ENCODE results near the gene PTPRD. TPM values are rescaled to one million over a fixed set of nuclear protein-coding genes. Genes with fewer than 3 reads are reported as not detected.

PTPRD gene
- total and polyA plus RNA-seq, 2 of the 4 experiments (the other 2 are of a cell fraction), result 0.07 to 0.18 TPM

DNA sequence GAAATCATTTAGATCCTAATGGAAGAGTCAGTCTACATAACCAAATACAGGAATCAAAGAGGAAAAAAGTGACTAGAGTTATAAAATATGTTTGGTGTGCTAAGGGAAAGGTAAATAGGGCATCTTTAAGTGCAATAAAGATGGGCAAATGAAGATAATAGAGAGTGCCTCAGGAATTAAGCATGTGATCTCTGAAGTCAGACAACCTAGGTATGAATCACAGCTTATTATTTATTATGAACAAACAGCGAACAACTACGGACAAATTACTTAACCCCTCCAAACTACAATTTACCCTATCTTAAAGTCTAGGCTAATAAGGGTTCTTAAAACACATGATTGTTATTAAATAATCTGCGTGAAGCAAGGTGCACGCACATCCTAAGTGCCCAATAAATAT is 1903.1 kb downstream of the PTPRD start:
- no peak overlapping the region for H3K56ac ChIP-seq (ENCODE audit: extremely low read depth, insufficient read depth, low read length)
- no TSS peak for BruUV-seq (replicated peaks)
- in situ Hi-C loops (cut with MboI; ENCODE audit: low sequenced_read_pairs) (no loop called here), intact Hi-C loops (cut with micrococcal nuclease) (no loop called here), dilution Hi-C loops (cut with HindIII; ENCODE audit: low sequenced_read_pairs, unreplicated experiment) (no loop called here)
- no peak overlapping the region for H4K5ac ChIP-seq (ENCODE audit: low read depth, low read length)
- no peak overlapping the region for H3K27ac ChIP-seq (ENCODE audit: insufficient read depth, low read length)
- no peak overlapping the region for H2BK5ac ChIP-seq (ENCODE audit: low read depth, low read length, poor library complexity, severe bottlenecking)
- no peak for TF ChIP-seq CEBPB (IDR thresholded peaks at IDR 0.05; ENCODE audit: low read depth, low read length)
- no peak for TF ChIP-seq CHD1 (IDR thresholded peaks at IDR 0.05; ENCODE audit: low read depth, low read length)
- no peak for TF ChIP-seq RFX5 (IDR thresholded peaks at IDR 0.05; ENCODE audit: low read depth, low read length)
- TF ChIP-seq FOS (IDR thresholded peaks at IDR 0.05; ENCODE audit: low read depth, low read length), result no peak
- TF ChIP-seq, protein P1, sequence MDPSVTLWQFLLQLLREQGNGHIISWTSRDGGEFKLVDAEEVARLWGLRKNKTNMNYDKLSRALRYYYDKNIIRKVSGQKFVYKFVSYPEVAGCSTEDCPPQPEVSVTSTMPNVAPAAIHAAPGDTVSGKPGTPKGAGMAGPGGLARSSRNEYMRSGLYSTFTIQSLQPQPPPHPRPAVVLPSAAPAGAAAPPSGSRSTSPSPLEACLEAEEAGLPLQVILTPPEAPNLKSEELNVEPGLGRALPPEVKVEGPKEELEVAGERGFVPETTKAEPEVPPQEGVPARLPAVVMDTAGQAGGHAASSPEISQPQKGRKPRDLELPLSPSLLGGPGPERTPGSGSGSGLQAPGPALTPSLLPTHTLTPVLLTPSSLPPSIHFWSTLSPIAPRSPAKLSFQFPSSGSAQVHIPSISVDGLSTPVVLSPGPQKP (IDR thresholded peaks at IDR 0.05; ENCODE audit: borderline replicate concordance, low read depth, low read length), result no peak
- TF ChIP-seq NFE2L2 (IDR thresholded peaks at IDR 0.05; ENCODE audit: low read depth, low read length), result no peak
- no peak for TF ChIP-seq MAZ (IDR thresholded peaks at IDR 0.05; ENCODE audit: borderline replicate concordance, low read depth, low read length)
- TF ChIP-seq POLR2A (IDR thresholded peaks at IDR 0.05; ENCODE audit: low read depth, low read length), result no peak
- H2BK120ac ChIP-seq (ENCODE audit: low read depth, low read length), result no peak overlapping the region
- no peaks in the 10 kb centered on the region for H3K36me3 ChIP-seq (ENCODE audit: control insufficient read depth, insufficient read depth, low read length)
- H3K27me3 ChIP-seq (ENCODE audit: control insufficient read depth, insufficient read depth, low read length), result no peaks in the 10 kb centered on the region
- H2BK15ac ChIP-seq (ENCODE audit: low read depth, low read length), result no peak overlapping the region
- H3K4me3 ChIP-seq (ENCODE audit: insufficient read depth, low read depth, low read length), result no peak overlapping the region
- H3K9me1 ChIP-seq (ENCODE audit: insufficient read depth, low read length), result no peaks in the 10 kb centered on the region
- H2AK9ac ChIP-seq (replicated peaks; ENCODE audit: low read depth, low read length, poor library complexity), result no peak overlapping the region
- no peak overlapping the region for H2AFZ ChIP-seq (replicated peaks; ENCODE audit: low read length, poor library complexity)
- no peaks in the 10 kb centered on the region for H3K79me1 ChIP-seq (ENCODE audit: low read depth in 1 of 2, low read length in 2 of 2)
- no peak overlapping the region for H2BK20ac ChIP-seq (ENCODE audit: low read depth, low read length)
- no peak overlapping the region for H3K4me2 ChIP-seq (ENCODE audit: low read depth, low read length)
- H2AK5ac ChIP-seq (ENCODE audit: low read depth, low read length), result no peak overlapping the region
- H3K4me1 ChIP-seq (ENCODE audit: control insufficient read depth, insufficient read depth, low read length), result no peaks in the 10 kb centered on the region
- no peak overlapping the region for H3K9ac ChIP-seq (ENCODE audit: low read depth, low read length)
- H3K14ac ChIP-seq (replicated peaks; ENCODE audit: low read depth, low read length), result no peak overlapping the region
- ATAC-seq (ENCODE audit: low read depth) (no peak), DNase-seq (no peak)
- H4K91ac ChIP-seq (ENCODE audit: insufficient read depth, low read depth, low read length), result no peak overlapping the region
- no CpG with 5 or more reads among the region's 4 CpGs for WGBS, 2 experiments (ENCODE audit: extremely low coverage in 2 of 2, insufficient read length in 1 of 2)
- no peak overlapping the region for H3K4ac ChIP-seq (ENCODE audit: low read depth, low read length)
- H3K23ac ChIP-seq (ENCODE audit: low read depth, low read length), result no peak overlapping the region
- POLR2A ChIA-PET (ENCODE audit: unreplicated experiment), result no interaction called here
- H3K9me3 ChIP-seq (ENCODE audit: control insufficient read depth, insufficient read depth, low read length), result no peaks in the 10 kb centered on the region
- no peaks in the 10 kb centered on the region for H4K20me1 ChIP-seq (ENCODE audit: insufficient read depth, low read length)
- CTCF ChIA-PET, result no interaction called here
- H4K8ac ChIP-seq (ENCODE audit: low read depth in 2 of 2, low read length in 2 of 2), result no peak overlapping the region
- no peak overlapping the region for H3K18ac ChIP-seq (ENCODE audit: low read depth, low read length)
